ENCODE results near the gene CYLD.

Gene CYLD

DNA sequence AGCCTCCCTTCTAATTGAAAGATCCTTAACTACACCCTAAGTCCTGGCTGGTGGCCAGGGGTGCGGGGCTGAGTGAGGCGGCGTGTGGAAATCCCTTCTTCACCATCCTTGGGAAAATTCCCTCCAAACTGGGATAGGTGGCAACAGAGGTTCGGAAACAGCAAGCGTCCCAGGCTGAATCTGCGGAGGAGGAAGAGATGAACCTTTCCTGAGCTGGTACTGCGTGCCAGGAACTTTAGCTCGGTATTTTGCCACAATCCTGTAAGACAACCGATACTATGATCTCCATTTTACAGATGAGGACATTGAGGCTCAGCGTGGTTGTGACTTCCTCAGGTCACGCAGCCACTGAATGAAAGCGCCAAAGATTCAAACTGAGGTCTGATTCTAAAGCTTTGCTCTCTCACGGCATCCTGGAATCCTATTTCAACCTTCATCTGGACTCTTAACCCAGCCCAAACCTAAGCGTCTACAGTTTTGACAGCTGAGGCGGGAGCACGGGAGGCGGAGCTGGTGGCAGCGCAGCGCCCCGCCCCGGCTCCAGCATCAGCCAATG lies 583 bp upstream of the CYLD start:
- DNase-seq, result no peak

DNA sequence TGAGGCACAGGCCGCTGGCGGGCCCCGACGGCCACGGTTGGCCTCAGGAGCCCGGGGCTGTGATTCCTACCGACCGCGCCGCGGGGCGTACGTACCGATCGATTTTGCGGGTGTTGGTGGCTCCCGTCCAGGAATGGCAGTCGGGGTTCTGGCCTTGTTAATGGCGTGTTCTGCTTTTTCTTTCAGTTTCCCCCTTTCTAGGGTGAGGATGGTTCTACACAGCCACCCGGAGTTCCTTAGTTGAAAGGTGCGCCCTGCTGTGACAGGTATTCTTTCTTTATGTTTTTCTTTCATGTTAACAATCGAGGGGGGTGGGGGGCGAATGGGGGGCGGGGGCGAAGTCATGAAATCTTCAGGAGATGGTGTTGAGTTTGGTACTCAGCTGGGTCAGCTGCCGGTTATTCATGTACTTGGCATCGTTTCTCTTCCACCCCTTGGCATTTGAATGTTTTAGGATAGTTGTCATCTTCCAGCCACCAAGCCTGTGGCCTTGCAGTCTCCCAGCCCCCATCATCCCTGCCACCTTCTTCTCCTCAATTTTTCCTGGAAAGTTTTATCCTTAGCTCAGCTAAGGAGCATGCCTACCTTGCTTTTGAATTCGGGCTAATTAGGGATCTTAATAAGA lies 802 bp downstream of the CYLD start:
- peak; percentile 54 for DNase-seq

DNA sequence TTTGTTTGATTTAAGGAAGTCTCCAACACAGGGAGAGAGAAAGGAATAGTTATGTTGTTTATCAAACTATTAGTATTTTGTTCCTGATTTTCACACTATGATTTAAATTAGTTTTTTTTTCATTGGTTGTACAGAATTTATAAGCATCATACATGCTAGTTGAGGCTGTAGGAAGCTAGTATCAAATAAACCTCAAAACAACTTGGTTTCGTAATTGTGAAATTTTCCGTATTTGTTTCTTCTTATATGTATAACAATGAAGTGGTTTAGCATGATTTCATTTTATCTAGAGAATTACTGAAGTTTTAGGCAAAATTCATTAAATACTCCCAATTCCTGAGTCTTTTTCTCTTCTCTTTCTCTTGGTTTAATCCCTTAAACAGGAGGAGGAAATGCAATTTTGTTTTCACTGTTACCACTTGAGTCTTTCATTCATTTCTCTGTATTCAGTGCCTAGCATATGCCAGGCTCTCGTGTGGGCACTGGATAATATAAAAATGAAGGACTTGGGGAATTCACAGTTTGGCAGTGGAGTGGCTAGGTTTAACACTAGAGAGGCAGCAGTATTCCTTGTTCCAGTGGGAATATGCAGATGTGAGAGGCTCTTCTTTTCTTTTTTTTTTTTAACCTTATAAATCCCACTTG lies 1.8 kb downstream of the CYLD start:
- no peak for DNase-seq

DNA sequence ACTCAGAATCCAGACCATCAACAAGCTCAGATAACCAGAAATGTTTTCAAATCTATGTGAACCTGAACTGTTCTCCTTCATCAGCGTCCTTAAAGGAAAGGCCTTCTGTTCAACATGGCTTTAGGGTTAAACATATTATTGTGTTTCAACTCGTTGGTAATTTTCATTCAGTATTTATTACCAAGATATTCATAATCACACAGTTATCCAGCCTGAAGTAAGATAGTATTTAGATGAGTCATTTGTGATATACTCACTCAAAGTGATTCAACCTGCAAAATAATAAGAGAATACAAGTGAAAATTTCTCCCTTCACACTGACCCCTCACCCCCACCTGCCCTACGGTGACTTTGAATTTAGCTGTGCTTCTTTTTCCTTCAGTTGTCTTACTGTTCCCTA lies 3.0 kb downstream of the CYLD start:
- DNase-seq, result no peak

DNA sequence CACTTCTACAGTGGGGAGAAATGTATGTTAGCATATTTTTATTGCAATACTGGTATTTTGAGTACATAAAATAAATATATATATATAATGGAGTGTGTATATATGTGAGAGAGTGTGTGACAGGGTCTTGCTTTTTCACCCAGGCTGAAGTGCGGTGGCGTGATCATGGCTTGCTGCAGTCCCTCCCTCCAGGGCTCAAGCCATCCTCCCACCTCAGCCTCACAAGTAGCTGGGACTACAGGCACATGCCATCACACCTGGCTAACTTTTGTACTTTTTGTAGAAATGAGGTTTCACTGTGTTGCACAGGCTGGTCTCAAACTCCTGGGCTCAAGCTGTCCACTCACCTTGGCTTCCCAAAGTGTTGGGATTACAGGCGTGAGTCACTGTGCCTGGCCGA lies 4.1 kb downstream of the CYLD start:
- DNase-seq, result peak; percentile 11

DNA sequence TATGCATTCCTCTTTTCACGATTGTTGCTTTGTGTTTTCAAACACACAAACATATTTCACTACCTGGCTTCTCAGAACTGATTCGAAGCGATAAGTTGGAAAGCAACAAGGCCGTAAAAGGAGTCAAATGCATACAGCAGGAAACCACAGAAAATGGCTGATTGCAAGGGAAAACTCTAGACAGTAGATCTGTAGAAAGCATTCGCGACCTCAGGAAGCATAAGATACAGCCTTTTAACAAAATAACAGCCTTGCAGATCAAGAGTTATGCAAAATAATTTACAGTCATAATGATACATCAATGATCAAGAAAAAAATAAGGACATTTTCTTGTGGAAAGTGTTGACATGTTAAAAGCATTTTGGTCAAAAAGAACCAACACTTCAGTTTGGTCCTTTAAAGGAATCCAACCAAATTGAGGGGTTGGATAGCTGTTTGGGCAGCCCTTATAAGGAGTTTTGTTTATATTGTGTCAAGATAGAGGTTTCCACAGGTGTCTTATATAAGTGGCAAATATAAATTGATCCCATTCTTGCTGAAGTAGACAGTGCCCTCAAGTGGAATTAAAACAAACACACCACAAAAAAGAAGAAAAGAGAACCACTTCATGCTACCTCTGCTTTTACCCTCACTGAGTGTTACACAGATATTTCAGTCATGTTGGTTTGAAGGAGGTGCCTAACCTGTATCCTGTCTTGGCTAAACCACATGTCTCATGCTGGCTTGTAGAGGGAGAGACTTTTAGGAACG lies 5.5 kb downstream of the CYLD start:
- no peak for DNase-seq

DNA sequence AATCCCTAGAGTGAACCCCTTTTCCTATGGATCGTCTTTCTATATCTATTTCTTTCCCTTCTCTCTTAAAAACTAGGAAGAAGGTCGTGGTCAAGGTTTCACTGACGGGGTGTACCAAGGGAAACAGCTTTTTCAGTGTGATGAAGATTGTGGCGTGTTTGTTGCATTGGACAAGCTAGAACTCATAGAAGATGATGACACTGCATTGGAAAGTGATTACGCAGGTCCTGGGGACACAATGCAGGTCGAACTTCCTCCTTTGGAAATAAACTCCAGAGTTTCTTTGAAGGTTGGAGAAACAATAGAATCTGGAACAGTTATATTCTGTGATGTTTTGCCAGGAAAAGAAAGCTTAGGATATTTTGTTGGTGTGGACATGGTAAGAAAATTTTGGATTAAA lies 9.6 kb downstream of the CYLD start:
- no peak for DNase-seq

DNA sequence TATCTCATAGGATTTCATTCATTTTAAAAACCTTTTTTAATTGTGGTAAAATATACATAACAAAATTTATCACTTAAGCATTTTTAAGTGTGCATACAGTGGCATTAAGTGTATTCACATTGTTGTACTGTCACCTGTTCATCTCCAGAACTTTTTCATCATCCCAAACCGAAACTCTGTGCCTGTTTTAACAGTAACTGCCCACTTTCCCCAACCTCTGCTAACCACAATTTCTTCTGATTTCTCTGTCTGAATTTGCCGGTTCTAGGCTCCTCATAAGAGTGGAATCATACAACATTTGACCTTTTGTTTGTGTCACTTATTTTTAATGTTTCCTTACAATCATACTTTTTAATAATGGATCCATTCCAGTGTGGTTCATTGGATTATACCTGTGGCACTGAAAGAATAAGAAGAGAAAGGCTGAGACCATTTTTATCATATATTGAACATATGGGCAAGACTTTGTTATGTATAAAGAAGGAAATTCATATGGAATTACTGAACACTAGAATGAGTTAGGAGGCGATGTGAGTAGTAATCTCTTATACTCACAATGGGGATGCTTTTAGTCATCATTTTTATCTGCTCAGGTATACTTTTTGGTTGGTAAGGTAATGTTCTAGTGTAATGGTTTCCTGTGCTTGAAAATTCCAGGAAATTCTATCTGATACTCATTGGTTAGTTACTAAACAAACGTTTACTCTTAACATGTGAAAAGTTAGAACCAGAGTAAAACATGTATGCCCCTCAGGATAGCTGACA lies 10.8 kb downstream of the CYLD start:
- no peak for DNase-seq

DNA sequence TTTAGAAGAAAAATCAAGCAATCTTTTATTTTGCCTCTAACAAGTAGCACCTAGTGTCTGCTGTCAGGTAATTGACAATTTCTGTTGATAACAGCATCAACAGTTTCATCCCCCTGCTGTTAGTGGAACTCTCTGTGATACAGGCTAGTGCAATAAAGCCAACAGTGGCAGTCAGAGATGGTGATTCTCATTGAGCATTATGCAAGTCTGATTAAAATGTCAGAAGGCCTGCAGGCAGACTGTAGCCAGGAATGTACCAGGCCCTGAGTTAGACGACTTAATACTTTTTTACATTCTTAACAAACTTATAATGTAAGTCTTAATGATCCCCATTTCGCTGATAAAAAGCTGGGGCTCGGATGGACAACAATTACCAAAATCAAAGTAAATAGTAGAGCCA lies 14.6 kb downstream of the CYLD start:
- DNase-seq, result no peak

DNA sequence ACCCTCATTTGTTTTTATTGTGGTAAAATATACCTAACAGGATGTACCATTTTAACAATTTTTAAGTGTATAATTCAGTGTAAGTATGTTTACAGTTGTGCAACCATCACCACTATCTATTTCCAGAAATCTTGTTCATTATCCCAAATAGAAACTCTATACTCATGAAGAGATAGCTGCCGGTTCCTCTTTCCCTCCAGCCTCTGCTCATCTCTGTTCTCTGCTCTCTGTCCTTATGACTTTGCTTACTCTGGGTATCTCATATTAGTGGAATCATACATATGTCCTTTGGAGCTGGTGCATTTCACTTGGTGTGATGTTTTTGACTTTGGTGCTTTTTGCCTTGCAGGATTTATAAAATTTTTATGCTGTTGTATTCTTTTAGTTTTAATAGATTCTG lies 19.4 kb downstream of the CYLD start:
- DNase-seq, result no peak

DNA sequence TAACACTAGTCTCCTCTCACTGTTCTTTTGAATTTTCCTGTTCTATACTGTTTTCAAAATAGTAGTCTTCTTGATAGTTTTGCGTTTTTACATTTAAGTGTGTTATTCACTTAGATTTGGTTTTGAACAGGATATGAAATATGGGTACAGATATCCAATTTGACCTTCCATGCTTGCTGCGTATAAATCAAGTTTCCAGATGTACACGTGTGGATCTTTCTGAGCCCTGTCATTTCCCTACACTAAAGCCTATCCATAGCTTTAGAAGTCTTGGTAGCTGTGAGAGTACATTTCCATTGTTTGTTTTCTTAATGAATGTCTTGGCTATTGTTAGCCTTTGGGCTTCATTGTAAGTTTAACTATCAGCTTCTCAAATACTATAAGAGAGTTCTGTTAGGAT lies 20.4 kb downstream of the CYLD start:
- no peak for DNase-seq

DNA sequence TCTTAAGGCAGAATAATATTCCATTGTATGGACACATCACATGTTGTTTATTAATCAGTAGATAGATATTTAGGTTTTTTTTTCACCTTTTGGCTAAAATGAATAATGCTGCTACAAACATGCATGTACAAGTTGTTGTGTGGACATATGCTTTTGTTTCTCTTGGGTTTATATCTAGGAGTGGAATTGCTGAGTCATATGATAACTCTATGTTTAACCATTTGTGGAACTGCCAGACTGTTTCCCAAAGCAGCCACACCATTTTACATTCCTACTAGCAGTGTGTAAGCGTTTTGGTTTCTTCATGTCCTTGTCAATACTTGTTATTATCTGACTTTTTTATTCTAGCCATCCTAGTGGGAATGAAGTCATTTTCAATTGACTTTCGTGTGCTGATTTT lies 21.3 kb downstream of the CYLD start:
- no peak for DNase-seq

DNA sequence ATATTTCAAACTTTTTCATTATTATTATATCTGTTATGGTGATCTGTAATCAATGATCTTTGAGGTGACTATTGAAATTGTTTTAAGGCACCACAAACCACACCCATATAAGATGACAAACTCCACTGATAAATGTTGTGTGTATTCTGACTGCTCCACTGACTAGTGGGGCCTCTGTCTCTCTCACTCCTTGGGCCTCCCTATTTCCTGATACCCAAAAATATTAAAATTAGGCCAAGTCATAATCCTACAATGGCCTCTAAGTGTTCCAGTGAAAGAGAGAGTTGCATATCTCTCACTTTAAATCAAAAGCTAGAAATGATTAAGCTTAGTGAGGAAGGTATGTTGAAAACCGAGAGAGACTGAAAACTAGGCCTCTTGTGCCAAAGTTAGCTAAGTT lies 23.4 kb downstream of the CYLD start:
- DNase-seq, result no peak

DNA sequence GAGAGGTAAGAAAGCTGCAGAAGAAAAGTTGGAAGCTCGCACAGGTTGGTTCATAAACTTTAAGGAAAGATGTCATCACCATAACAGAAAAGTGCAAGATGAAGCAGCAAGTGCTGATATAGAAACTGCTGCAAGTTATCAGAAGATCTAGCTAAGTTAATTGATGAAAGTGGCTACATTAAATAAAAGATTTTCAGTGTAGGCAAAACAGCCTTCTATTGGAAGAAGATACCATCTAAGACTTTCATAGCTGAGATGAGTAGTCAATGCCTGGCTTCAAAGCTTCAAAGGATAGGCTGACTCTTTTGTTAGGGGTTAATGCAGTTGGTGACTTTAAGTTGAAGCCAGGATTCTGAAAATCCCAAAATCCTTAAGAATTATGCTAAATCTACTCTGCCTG lies 24.0 kb downstream of the CYLD start:
- DNase-seq, result no peak

DNA sequence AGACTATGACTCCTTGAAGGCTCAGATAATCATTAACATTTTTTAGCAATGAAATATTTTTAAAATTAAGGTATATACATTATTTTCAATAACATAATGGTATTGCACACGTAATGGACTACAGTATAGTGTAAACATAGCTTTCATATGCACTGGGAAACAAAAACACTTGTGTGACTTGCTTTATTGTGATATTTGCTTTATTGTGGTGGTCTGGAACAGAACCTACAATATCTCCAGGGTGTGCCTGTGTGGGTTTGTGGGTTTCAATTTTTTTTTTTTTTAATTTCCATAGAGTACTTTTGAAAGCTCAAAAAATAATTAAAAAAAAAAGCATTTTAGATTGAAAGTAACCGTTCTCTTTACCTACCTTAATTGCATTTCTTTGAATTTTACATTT lies 25.3 kb downstream of the CYLD start:
- DNase-seq, result no peak

DNA sequence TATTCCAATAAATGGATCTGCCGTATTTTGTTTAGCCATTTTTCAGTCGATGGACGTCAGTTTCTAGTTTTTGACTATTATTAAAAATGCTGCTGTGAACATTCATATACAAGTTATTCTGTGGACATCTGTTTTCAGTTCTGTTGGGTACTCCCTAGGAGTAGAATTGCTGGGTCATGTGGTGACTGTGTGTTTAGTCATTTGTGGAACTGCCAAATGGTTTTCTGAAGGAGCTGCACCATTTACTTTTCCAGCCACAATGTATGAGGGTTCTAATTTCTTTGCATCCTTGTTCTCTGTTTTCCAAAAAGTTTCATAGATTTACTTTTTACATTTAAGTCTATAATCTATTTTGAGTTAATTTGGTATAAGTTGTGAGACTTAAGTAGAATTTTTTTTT lies 29.5 kb downstream of the CYLD start:
- DNase-seq, result no peak

DNA sequence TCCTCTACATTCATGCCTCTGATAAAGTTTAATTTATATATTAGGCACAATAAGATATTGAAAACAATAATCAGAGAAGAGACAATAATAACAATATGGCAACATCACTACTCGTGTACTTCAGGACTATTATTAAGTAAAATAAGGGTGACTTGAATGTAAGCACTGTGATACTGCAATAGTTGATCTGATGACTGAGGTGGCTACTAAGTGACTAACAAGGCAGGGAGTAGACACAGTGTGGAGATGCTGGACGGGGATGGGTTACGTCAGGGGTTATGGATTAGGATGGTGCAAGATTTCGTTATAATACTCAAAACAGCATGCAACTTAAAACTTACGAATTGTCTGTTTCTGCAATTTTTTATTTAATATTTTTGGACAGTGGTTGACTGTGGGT lies 32.5 kb downstream of the CYLD start:
- DNase-seq, result no peak

DNA sequence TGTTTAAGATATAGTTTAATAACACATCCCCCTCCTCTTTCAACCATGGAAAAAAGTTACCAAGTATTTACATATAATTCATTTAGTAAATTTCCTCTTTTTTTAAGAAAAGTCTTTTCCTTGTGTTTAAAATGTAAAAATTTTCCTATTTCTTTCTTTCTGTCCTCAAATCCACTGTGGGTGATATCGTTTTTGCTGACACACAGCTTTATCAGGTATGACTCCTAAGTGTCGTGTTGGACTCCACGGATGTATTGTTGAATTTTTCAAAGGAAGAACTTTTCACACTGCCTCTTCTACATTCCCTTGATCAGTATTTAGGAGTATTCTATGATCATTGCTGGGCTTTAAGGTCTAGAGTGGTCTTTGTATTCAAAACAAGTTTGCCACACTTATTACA lies 33.1 kb downstream of the CYLD start:
- no peak for DNase-seq

DNA sequence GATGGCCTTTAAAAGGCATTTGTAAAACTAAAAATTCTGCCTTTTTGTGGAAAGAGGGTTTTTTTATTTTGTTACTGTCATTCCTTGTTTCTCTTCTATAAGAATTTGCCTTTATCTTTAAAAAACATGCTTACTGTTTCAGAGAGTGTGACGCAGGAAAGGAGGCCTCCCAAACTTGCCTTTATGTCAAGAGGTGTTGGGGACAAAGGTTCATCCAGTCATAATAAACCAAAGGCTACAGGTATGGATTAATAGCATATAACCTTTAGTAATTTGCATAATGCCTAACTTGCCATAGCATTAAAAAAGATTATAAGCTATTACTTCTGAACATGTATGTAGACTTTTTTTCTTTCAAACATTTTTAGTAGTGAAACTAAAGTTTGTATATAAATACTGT lies 34.2 kb downstream of the CYLD start:
- no peak for DNase-seq

DNA sequence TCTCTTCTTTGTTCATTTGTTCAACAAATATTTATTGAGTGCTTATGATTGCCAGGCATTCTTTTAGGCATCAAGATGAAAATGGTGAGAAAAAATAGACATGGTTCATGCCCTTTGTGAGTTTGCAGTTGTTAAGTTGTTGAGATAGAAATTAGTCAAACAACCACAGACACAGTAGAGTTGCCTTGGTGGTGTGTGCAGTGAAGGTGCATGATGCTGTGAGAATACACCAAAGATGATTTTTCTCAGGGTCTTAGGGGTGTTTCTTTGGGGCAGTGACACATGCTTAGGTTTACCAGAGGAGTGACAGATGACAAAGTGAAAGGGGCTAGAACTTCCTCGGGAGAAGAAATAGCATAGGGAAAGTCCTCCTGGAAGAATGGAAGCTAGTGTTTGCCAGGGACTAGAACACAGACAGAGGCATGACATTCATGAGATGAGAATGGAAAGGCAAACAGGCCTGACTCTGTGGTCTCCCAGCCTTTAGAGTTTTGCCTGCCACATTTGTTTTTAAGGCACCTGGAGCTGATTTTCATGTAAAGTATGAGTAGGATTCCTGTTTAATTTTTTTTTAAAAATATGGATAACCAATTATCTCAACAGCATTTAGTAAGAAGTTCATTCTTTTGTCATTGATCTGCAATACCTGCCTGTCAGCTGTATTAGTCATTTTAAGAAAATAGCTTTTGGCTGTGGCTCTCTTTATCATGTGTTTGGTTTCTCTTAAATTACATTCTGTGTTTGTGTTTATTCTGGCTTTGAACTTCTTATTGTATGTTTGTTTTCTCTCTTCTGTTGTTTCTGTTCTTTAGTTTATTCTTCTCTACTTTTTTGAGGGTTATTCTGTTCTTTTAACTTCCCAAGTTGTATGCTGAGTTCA lies 36.6 kb downstream of the CYLD start:
- DNase-seq, result no peak

DNA sequence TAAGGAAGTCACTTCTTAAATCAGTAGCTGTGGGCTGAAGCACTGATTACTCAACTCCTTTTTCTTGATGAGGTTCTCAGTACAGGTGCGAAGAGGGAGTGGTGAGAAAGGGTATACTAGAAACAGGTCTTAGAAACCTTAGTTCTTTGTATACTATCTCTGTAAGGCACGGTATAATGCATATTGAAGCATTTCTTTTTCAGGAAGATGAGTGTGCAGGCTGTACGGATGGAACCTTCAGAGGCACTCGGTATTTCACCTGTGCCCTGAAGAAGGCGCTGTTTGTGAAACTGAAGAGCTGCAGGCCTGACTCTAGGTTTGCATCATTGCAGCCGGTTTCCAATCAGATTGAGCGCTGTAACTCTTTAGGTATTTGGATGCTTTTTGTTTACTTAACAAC lies 39.2 kb downstream of the CYLD start:
- no peak for DNase-seq

DNA sequence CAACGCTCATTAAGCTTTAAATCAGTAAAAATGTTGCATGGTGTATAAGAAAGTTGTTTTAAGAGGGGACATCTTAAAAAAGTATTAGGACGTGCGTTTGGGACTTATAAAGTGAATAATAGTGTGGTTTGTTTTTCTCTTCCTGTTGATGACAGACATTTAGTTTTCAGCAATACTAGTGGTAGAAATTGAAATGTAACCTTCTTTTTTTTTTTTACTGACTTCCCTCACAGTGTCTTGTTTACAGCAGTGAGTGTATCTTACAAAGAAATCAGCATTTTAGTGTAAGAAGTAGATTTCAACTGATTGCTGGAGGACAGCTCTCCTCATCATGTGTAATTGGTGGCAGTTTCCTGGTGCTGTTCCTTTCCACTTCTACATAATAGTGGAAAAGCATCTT lies 39.6 kb downstream of the CYLD start:
- no peak for DNase-seq

Data from stimulated activated CD4-positive, alpha-beta T cell treated with anti-CD3 and anti-CD28 coated beads, Interleukin-4, amount 100 ng/mL, for 1 hour (primary cell).